Fibroblast of skin of back (primary cell): ENCODE results near the gene NOS1AP.
A peak's percentile ranks its signal among the peaks of the same experiment; 100 is the strongest.

Experiments used
- DNase-seq: peaks from one replicate; pipeline ENCODE4 v3.0.0-alpha.2; 2013

Gene NOS1AP

GRCh38 chr1:162303004-162303344, 233.5 kb downstream of the NOS1AP start:
- DNase-seq: peak; percentile 90

GRCh38 chr1:162304736-162305135, 235.2 kb downstream of the NOS1AP start:
- DNase-seq: no peak

- no peak for DNase-seq
Measured at GRCh38 chr1:162305969-162306368, 236.5 kb downstream of the NOS1AP start.

- DNase-seq: peak; percentile 50
Measured at GRCh38 chr1:162310337-162310736, 240.8 kb downstream of the NOS1AP start.

- DNase-seq: no peak
Measured at GRCh38 chr1:162314206-162314605, 244.7 kb downstream of the NOS1AP start.

- DNase-seq: no peak
Measured at GRCh38 chr1:162315673-162316072, 246.2 kb downstream of the NOS1AP start.

- DNase-seq: no peak
Measured at GRCh38 chr1:162316187-162316586, 246.7 kb downstream of the NOS1AP start.

- DNase-seq: no peak
Measured at GRCh38 chr1:162317621-162318020, 248.1 kb downstream of the NOS1AP start.

- peak; percentile 55 for DNase-seq
Measured at GRCh38 chr1:162319493-162320175, 250.1 kb downstream of the NOS1AP start.

- DNase-seq: no peak
Measured at GRCh38 chr1:162321809-162322422, 252.4 kb downstream of the NOS1AP start.

GRCh38 chr1:162323023-162323422, 253.5 kb downstream of the NOS1AP start:
- no peak for DNase-seq

GRCh38 chr1:162324396-162324795, 254.9 kb downstream of the NOS1AP start:
- no peak for DNase-seq

- no peak for DNase-seq
Measured at GRCh38 chr1:162326559-162326958, 257.1 kb downstream of the NOS1AP start.

GRCh38 chr1:162327144-162327787, 257.8 kb downstream of the NOS1AP start:
- DNase-seq: no peak

GRCh38 chr1:162327788-162328165, 258.3 kb downstream of the NOS1AP start:
- no peak for DNase-seq

- DNase-seq: no peak
Measured at GRCh38 chr1:162328512-162328911, 259.0 kb downstream of the NOS1AP start.

GRCh38 chr1:162329826-162330225, 260.3 kb downstream of the NOS1AP start:
- DNase-seq: no peak

- no peak for DNase-seq
Measured at GRCh38 chr1:162333991-162334390, 264.5 kb downstream of the NOS1AP start.

GRCh38 chr1:162335126-162335525, 265.6 kb downstream of the NOS1AP start:
- DNase-seq: no peak

GRCh38 chr1:162336621-162337285, 267.3 kb downstream of the NOS1AP start:
- no peak for DNase-seq

- no peak for DNase-seq
Measured at GRCh38 chr1:162342452-162342983, 273.0 kb downstream of the NOS1AP start.

- no peak for DNase-seq
Measured at GRCh38 chr1:162343470-162343869, 274.0 kb downstream of the NOS1AP start.

GRCh38 chr1:162347281-162347680, 277.8 kb downstream of the NOS1AP start:
- no peak for DNase-seq
